ENCODE data around the gene LRRIQ1. TPM values are rescaled to one million over a fixed set of nuclear protein-coding genes. Genes with fewer than 3 reads are reported as not detected.

Gene LRRIQ1
- total and polyA plus RNA-seq, 2 of the 13 experiments (the other 11 are each of a cell fraction or from before 2014, with no cell fraction given): not detected

DNA sequence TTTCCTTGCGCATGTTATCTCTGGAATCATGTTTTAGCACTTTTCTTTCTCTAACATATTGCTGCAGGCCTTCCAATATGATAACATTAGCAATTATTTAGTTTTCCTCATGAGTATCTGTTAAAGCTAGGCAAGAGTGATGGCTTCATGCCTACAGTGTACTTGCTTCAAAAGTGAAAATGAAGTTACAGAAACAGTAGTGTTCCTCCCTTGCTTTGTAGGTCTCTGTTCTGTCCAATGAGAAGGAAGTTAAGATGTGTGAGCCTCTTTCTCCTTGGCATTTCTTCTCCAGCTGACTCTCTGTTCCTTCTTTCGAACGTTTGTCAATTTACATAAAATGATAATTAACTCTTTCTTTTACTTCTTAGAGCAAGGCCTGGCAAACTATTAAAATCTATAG lies 22.2 kb downstream of the LRRIQ1 start:
- CTCF ChIA-PET (ENCODE audit: low intra/inter-chr PET ratio, low total read pairs): no interaction called here

DNA sequence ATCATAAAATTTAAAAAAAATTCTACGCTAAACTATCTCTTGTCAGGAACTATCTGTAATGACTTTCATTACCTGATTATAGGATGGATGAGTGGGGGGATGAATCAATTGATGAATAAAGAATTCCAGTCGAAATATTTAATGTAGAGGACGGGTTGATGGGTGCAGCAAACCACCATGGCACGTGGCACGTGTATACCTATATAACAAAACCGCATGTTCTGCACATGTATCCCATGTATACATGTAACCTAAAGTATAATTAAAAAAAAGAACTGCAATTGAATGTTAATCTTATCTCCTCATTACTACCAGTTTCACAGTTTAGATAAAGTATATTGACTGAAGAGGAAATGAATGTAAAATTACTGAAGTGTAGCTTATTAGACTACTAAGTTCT lies 23.4 kb downstream of the LRRIQ1 start:
- CTCF ChIA-PET (ENCODE audit: low intra/inter-chr PET ratio, low total read pairs): no interaction called here
- H3K4me2 ChIP-seq (ENCODE audit: low read depth, low read length): no peak overlapping the region
- no peak overlapping the region for H3K9ac ChIP-seq (ENCODE audit: insufficient read depth, low read depth, low read length)
- no peaks in the 10 kb centered on the region for H4K20me1 ChIP-seq (ENCODE audit: insufficient read depth, low read length)
- intact Hi-C loops (cut with micrococcal nuclease; ENCODE audit: unreplicated experiment) (no loop called here), in situ Hi-C loops (cut with HindIII; ENCODE audit: extremely low pct_ligation_motif_present, low pct_unique_long_range_greater_than_20kb) (no loop called here)
- no peaks in the 10 kb centered on the region for H3K36me3 ChIP-seq (replicated peaks in 1 of 2; ENCODE audit: control insufficient read depth in 1 of 2, insufficient read depth in 2 of 2, low read length in 2 of 2)
- no peak overlapping the region for H3K4me3 ChIP-seq (replicated peaks in 1 of 3; ENCODE audit: insufficient read depth in 1 of 3, low read depth in 2 of 3, low read length in 3 of 3)
- BruUV-seq (replicated peaks): no TSS peak
- H3K79me2 ChIP-seq (ENCODE audit: insufficient read depth, low read length): no peaks in the 10 kb centered on the region
- DNase-seq (ENCODE audit: low spot score) (no peak), FAIRE-seq (no peak), ATAC-seq (no peak)
- no peak overlapping the region for H2AFZ ChIP-seq (ENCODE audit: low read length)
- 1% methylated on average over 6 of the region's 6 CpGs for WGBS (ENCODE audit: low lambda C conversion rate)
- TF ChIP-seq ZNF790 (CRISPR knock-in tag; IDR thresholded peaks at IDR 0.05; ENCODE audit: borderline replicate concordance): no peak
- TF ChIP-seq, protein P1, sequence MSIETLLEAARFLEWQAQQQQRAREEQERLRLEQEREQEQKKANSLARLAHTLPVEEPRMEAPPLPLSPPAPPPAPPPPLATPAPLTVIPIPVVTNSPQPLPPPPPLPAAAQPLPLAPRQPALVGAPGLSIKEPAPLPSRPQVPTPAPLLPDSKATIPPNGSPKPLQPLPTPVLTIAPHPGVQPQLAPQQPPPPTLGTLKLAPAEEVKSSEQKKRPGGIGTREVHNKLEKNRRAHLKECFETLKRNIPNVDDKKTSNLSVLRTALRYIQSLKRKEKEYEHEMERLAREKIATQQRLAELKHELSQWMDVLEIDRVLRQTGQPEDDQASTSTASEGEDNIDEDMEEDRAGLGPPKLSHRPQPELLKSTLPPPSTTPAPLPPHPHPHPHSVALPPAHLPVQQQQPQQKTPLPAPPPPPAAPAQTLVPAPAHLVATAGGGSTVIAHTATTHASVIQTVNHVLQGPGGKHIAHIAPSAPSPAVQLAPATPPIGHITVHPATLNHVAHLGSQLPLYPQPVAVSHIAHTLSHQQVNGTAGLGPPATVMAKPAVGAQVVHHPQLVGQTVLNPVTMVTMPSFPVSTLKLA (IDR thresholded peaks at IDR 0.05): peak; percentile 94
- H3K27ac ChIP-seq (ENCODE audit: extremely low read length, insufficient read depth, low read length): no peak overlapping the region
- H3K4me1 ChIP-seq (ENCODE audit: insufficient read depth, low read length): no peaks in the 10 kb centered on the region
- no peaks in the 10 kb centered on the region for H3K27me3 ChIP-seq (ENCODE audit: control insufficient read depth in 1 of 2, insufficient read depth in 2 of 2, low read length in 2 of 2)
- POLR2A ChIA-PET: no interaction called here
- H3K9me3 ChIP-seq (ENCODE audit: low read length): no peaks in the 10 kb centered on the region

More for the DNA sequence above, 22.2 kb downstream of the LRRIQ1 start:
- TF ChIP-seq, protein P2, sequence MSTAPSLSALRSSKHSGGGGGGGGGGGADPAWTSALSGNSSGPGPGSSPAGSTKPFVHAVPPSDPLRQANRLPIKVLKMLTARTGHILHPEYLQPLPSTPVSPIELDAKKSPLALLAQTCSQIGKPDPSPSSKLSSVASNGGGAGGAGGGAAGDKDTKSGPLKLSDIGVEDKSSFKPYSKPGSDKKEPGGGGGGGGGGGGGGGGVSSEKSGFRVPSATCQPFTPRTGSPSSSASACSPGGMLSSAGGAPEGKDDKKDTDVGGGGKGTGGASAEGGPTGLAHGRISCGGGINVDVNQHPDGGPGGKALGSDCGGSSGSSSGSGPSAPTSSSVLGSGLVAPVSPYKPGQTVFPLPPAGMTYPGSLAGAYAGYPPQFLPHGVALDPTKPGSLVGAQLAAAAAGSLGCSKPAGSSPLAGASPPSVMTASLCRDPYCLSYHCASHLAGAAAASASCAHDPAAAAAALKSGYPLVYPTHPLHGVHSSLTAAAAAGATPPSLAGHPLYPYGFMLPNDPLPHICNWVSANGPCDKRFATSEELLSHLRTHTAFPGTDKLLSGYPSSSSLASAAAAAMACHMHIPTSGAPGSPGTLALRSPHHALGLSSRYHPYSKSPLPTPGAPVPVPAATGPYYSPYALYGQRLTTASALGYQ (CRISPR knock-in tag; IDR thresholded peaks at IDR 0.05): no peak
- TF ChIP-seq ZNF329 (CRISPR knock-in tag; IDR thresholded peaks at IDR 0.05; ENCODE audit: low read depth) (no peak), MBD4 (IDR thresholded peaks at IDR 0.05; ENCODE audit: borderline replicate concordance, low read length) (no peak), FLYWCH1 (CRISPR knock-in tag; IDR thresholded peaks at IDR 0.05) (no peak), JUN (CRISPR knock-in tag; IDR thresholded peaks at IDR 0.05) (no peak), NFKBIZ (CRISPR knock-in tag; IDR thresholded peaks at IDR 0.05) (no peak), ZBTB20 (CRISPR knock-in tag; IDR thresholded peaks at IDR 0.05; ENCODE audit: borderline replicate concordance, low read depth) (no peak)
- 2% methylated on average over 3 of the region's 3 CpGs for WGBS (ENCODE audit: low lambda C conversion rate)
- H3K9me3 ChIP-seq (ENCODE audit: low read length): no peaks in the 10 kb centered on the region
- no peaks in the 10 kb centered on the region for H3K27me3 ChIP-seq (ENCODE audit: control insufficient read depth in 1 of 2, insufficient read depth in 2 of 2, low read length in 2 of 2)
- H3K4me1 ChIP-seq (ENCODE audit: insufficient read depth, low read length): no peaks in the 10 kb centered on the region
- intact Hi-C loops (cut with micrococcal nuclease; ENCODE audit: unreplicated experiment): no loop called here
- no peak for FAIRE-seq
- no peaks in the 10 kb centered on the region for H3K36me3 ChIP-seq (replicated peaks in 1 of 2; ENCODE audit: control insufficient read depth in 1 of 2, insufficient read depth in 2 of 2, low read length in 2 of 2)
- no TSS peak for BruUV-seq (replicated peaks)
- no peak overlapping the region for H2AFZ ChIP-seq (ENCODE audit: low read length)
- H3K27ac ChIP-seq (ENCODE audit: extremely low read length, insufficient read depth, low read length): no peak overlapping the region
- no peak for DNase-seq (ENCODE audit: low spot score)
- no peak overlapping the region for H3K4me3 ChIP-seq (replicated peaks in 1 of 3; ENCODE audit: insufficient read depth in 1 of 3, low read depth in 2 of 3, low read length in 3 of 3)
- H3K79me2 ChIP-seq (ENCODE audit: insufficient read depth, low read length): no peaks in the 10 kb centered on the region
- POLR2A ChIA-PET: no interaction called here
- no peaks in the 10 kb centered on the region for H4K20me1 ChIP-seq (ENCODE audit: insufficient read depth, low read length)
- in situ Hi-C loops (cut with HindIII; ENCODE audit: extremely low pct_ligation_motif_present, low pct_unique_long_range_greater_than_20kb): no loop called here
- no peak overlapping the region for H3K9ac ChIP-seq (ENCODE audit: insufficient read depth, low read depth, low read length)
- H3K4me2 ChIP-seq (ENCODE audit: low read depth, low read length): no peak overlapping the region
- no peak for ATAC-seq
